GM18502 (cell line): Measurements from ENCODE around the gene ADAM15.

Experiments used
- ATAC-seq: cut with Tn5 transposase; IDR thresholded peaks from one replicate; pipeline ENCODE4 v1.9.1; 2021; ENCODE audit warnings: mild to moderate bottlenecking; ENCODE audit not compliant: unreplicated experiment, poor library complexity

The ADAM15 gene

DNA sequence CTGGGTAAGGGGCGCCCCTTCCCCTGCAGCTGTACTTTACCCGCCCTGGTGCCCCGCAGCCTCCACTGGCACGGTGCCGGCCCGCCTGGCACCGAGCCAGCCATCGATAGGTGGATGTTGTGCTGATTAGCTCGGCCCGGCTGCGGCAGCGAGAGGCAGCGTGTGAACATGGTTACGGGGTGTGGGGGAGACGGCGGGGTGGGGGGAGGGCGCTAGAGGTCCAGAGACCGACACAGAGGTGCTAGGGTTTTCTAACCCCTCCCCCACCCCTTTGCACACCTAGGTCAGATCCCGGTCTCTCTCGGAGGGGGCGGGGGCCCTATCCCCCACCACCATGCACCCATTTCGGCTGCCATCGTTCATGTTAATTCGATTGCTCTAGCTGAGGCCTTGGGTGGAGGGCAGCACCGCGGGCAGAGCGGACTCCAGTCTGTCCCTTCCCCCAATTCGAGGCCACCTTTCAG lies 19.1 kb downstream of the ADAM15 start:
- ATAC-seq = no peak

DNA sequence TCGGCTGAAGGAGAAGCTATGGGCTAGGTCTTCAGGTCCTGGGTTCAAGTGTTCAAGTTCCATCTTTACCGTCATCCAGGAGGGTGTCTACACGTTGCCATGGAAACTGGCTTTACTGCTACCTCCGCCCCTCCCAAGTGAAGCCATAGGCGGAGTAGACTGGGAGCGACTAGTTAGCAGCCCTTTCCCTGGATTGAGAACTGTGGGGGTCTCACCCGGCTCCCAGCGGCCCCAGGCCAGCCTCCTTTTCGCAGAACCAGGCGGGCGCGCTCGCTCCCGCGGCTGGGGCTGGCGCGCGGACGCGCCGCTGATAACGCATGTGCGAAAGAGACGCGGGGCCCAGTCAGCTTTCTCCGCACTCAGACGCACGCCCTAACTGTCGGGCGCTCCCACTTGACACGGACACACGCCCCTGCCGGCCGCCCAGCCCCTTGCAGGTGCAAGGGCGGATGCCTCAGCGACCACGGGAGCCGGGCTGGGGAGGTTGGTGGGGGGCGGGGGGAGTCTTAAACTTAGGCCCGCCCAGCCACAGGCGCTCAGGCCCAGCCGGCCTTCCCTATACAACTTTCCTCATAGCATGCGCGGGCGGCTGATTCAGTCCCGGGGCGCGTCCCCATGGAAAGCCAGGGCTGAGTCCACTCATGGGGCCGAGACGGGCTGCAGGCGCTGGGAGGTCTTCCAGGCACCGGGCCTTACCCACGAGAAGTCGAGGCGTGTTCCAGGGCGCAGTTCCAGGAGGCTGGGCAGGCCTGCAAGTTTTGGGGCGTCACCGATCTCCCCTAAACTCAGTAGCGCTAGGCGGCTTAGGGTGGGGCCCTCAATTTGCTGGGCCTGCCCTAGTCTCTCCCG lies 19.8 kb downstream of the ADAM15 start:
- peak; percentile 80 for ATAC-seq

DNA sequence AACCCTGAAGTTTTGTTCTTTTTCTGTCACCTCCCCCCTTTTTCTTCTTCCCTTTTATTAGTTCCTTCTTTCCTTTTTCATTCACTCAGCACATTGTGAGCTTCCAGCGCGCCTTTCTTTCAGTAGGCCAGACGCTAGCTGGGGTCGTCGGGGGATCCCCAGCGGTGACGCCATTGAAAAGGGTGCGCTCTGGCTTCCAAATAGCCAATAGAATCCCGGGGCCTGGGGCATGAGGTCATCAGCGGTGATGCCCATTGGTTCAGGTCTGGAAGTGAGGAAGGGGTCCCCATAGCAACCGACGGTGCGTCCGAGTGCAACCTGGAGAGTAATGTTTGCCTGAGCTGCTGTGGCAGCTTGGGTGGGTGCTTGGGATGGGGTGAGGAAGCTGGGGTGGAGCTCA lies 20.6 kb downstream of the ADAM15 start:
- no peak for ATAC-seq

DNA sequence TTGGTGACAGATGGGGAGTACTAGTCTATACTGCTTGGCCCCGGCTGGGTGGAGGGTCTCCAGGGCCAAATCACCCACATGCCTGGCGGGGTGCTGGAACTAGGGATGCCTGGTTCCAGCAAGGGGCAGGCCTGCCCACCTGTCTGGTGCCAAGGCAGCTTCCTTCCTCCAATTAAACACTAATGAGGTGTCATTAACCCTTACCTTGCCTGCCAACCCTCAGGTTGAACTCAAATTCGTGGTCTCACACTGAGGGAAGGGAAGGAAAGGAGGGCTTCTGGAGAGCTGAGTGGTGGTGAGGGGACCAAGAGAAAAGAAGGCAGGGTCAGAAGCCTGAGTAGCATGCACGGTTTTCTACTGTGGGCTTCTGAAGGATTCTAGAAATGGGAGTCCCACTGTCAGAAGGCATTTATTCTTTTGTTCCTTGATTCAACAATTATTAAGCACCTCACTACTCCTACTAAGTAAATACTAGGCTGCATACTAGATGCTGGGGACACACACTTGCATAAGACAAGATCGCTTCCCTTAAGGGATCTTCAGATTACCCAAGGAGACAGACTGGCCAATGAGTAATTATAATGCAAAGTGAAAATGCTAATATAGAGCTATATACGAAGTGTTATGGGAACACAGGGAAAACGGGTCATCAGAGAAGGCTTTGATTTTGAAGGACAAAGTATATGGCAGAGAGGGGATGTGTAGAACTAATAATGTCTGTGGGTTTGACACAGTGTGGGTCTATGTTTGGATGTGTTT lies 21.6 kb downstream of the ADAM15 start:
- no peak for ATAC-seq

DNA sequence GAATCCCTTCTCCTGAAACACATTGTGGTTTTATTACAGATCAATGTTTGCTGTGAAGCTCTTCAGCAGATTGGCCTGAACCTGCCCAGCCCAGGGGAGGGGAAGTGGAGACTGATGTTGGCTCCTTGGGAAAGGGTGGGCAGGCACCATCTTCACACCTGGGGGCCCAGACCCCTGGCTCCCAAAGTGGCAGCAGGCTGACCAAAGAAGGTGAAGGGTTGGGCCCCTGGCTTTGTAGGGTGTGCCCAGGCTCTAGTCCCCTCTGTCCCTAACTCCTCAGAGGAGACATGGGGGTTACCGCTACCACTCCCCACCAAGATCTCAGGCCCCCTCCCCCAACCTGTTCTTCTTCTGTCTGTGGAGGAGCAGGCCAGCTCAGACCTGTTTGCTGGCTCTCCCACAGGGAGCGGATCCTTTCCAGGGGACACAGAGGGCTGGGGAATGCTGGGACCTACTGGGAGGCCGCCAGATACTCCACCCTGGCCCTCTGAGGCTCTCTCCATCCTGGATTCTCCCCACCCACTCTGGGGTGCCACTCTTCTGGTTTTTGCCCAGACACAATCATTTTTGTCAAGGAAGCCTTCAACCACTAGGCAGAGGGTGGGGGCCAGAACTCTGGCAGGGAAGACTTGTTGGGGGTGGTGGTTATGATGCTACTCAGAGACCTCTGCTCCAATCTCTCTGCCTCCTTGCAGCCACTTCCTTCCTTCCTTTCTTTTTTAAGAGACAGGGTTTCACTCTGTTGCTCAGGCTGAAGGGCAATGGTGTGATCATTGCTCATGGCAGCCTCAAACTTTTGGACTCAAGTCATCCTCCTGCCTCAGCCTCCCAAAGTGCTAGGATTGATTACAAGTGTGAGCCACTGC lies 22.5 kb downstream of the ADAM15 start:
- ATAC-seq = no peak

DNA sequence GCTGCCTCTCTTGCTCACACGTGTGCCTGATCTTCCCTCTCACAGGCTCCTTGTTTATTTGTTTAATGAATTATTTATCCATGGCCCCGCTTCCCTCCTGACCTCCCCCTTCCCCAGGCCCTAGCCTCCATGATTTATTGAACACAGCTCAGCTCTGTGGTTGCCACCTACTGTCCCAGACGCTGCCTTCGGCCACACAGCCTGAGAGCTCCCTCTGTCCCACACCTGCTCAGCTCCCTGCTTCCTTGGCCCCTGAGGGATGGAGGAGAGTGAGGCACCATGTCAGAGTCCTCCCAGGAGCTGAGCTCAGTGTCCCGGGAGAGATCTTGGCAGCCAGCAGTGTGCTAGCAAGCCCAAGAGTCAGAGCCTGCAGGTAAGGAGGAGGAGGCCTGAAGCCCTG lies 24.4 kb downstream of the ADAM15 start:
- no peak for ATAC-seq

DNA sequence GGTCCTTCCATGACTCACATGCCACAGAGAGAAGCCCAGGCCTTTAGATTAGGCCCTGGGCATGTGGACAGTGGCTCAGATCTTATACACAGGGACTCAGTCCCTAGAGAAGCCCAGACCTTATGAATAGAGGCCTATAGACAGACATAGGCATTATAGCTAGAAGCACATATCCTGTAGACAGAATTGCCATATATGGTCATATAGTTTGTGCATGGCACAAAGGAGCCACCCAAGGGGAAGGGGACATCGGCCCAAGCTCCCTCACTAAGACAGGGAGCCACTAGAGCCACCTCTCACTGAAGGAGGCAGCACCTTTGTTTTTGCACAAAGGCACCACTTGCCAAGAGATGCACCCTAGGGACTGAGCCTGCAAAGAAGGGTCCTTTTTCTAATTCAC lies 25.3 kb downstream of the ADAM15 start:
- ATAC-seq = no peak

DNA sequence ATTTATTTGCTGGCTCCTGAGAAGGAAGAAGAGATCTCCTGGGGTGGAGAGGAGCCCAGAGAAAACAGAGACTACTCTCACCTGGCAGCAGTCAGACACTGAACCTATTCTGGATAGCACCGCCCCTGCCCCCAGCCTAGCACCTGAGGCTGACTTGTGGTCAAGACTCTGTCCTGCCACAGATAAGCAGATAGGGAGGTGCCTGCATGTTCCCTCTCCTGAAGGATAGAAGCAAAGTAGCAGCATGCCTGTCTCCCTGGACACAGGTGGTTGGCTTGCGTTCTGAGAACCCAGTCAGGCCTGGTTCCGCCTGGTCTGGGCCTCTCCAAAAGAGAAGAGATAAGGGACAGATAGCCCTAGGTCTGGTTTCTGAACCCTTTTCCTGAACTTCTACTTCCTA lies 26.2 kb downstream of the ADAM15 start:
- ATAC-seq = no peak

DNA sequence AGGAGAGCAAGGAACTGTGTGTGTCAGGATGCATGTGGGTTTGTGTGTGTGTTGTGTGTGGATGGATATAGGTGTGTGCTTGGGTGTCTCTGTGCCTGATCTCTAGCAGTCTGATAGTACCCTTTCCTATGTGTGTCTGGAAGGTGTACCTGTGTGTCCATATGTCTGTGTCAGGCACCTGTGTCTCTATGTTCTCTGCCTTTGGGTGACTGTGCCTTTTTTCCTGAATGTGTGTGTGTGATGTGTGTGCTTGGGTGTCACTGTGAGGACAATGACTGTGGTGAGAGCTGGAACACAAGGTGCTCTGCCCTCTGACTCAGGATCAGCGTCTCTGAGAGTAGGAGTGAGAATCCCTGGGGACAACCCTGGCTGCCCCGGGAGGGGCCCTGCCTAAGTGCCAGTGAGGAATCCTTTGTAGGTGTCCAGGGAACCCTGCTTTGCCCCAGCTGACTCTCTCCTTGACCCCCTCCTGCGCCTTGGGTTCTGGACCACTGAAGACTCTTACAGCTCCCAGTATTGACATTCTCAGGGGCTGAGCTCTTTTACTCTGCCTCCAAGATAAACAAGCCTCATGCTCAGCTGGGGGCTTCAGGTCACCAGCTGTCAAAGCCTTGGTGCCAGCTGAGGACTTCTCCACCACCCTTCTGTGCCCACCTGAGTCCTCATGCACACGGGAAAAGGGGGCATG lies 26.8 kb downstream of the ADAM15 start:
- ATAC-seq = no peak

DNA sequence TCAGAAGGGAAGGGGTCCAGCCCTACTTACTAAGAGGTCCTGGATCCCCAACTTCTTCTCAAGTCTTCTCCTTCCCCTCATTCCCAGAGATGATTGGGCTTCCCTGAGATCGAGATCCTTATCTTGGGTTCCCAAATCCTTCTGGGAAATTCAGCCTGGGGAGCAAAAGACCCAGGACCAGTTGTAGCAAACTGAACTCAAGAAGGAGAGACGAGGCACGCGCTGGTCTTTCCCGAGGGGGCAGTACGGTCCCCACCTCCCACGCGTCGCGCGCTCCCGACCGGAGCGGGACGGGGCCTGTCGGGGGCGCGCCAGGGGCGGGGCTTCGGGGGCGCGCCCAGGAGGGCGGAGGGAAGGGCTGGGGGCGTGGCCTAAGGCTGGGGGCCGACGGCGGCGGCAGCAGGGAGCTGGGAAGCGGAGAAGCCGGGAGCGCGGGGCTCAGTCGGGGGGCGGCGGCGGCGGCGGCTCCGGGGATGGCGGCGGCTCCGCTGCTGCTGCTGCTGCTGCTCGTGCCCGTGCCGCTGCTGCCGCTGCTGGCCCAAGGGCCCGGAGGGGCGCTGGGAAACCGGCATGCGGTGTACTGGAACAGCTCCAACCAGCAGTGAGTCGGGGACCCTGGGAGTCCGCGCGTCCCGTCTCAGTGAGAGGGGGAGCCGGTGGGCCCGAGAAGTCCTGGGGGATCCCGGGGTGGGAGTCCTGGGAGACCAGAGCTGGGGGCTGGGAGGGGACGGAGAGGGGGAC lies 27.5 kb downstream of the ADAM15 start, which contains the start of gene EFNA3:
Gene EFNA3, plus strand, starts transcription at position 369 of the 741 bp plus-strand sequence. Its CDS starts 105 bp downstream, at position 474.
- no peak for ATAC-seq

DNA sequence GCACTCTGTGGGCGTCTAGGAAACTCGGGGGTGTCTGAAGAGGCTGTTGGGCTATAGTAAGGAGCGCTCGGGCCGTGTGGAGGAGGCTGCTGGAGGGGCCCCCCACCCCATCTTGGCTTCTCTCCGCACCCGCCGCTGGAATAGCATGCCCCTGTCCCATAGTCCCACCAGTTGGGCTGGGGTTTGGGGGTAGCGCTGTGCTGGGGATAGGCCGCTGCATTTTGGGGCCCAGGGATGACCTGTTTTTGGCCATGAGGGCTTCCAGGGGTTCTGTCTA lies 28.0 kb downstream of the ADAM15 start:
- no peak for ATAC-seq

DNA sequence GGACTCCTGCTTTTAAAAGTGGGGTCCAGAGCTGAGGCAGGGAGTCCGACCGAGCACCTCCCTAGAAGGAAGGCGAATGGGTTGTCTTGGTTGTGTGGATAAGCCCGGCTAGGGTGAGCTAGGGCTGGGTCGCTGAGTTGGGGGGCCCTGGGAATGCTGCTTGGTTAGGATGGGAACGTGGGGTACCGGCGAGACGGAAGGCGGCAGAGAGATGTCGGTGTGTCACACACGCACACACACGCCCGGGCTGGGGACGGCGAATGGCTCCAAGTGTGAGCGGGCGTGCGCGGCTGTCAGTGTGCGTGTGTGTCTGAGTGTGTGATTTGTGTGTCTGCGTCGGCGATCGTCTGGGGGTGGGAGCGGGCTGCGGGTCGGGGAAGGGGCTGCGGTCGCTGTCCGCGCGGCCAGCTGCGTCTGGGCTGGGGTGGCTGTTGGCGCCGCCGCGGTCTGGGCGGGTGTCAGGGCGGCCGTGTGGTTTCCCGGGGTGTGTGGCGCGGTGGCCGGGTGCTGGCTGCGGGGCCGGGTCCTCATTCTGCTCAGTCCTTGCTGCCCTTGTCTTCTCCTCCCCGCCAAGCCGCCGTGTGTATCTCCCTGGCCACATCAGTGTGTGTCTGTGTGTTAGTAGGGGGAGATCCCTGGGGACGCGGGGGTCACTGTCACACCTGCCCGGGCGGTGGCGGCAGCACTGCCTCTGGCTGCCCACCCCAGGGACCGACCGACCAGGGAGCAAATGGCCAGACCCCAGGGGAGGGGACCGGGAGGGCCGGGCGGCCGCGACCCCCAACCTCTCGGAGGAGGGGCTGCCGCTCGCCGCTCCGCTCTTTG lies 28.6 kb downstream of the ADAM15 start:
- no peak for ATAC-seq

DNA sequence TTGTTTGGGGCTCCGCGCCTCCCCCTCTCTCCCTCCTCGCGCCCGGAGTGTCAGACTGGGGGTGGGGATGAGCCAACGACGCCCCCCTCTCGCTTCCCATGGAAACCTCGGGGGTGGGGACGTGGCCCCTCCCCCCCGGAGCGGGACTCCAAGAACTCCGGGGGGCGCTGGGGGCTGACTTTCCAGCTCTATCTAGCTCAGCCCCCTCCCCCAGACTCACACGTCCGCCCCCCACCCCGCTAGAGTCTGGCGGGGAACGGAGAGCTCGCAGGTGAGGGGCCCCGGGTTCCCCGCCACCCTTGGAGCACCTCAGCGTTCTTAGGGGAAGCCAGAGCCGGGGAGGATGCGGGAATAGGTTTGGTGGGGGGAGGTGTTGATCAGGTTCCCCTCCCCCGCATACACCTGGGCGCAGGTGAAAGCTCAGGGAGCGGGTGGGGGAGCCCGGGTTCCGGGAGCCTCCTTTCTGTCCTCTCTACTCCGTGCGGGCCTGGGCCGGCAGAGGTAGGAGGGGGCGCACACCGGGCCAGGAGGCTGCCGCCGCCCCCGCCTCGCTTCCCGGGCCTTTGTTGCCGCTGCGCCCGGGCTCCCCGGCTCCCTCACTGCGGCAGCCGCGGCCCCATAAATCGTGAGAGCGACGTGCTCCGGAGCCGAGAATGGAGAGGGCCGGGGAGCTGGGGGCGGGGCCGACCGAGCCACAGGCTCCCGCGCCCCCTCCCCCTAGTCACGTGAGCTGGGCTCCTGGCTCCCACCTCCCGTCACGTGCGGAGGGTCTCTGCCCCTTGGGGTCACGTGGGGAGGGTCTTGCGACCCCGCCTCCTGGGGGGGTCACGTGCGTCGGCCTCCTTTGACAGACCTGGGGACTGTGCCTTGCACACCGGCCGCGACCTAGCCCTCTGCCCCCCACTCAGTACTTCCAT lies 29.5 kb downstream of the ADAM15 start:
- ATAC-seq = no peak

DNA sequence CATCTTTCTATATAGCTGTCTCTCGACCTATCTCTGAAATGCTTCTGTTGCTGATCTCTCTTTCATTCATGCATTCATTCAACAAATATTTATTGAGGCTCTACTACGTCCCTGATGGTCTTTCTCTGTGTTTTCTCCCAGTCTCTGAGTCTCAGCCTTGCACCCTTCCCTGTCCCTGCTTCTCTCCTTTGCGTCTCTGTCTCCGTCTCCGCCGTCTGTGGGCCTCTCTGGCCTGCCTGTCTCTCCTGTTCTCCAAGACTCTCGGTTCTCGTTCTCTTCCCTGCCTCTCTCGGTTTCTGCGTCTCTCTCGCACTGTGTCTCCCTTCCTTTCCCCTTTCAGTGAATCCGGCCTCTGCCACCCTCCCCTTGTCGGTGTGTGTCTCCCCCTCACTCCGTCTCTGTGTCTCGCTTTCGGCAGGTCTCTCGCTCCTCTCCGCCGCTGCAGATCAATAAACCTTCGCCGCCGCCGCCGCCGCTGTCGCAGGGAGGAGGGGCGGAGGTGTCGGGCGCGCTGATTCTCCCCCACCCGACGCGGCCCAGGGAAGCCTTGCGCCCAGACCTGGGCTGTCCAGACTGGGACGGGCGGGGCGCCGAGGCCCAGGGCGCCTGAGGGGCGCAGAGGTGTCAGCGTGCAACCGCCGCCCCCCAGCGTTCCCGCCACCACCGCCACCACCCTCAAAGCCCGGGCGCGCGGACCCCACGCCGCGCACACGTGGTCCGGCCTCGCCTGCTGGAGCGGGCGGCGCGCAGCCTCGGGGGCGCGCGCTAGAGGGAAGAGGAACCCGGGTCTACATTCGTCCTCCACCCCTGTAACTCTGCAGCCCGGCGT lies 30.6 kb downstream of the ADAM15 start:
- ATAC-seq = no peak

DNA sequence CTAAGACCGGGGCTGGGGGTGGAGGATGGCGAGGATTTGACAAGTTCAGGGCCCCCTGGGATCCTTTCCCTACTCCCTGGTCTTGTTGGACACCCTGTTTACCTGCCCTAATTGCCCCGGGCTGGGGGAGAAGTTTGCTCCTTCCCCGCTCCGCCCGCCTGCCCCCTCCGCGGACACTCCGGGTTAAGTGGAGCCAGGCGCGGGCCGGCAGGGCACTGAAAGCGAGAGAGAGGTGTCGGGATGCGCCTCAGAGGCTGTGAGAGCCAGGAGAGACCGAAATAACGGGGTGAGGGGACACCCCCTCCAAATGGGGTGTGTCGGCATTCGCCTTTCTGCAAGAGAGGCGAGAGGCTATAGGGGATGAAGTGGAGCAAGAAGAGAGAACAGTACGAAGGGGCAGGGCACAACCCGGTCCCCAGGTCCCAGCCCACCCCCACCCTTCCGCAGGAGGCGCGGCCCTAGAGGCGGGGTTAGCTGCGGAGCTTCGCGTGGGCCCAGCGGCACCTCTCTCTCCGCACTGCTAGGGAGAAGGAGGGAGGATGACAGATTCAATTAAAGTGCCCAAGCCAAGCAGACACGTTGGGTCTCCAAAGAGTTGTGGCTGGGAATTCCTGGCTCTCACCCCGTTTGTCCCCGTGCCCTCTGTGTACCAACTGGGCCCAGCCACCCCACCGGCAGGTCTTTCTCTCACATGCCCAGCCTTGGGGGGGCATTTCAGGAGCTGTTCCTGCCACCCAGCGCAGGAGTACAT lies 31.4 kb downstream of the ADAM15 start:
- ATAC-seq = no peak

DNA sequence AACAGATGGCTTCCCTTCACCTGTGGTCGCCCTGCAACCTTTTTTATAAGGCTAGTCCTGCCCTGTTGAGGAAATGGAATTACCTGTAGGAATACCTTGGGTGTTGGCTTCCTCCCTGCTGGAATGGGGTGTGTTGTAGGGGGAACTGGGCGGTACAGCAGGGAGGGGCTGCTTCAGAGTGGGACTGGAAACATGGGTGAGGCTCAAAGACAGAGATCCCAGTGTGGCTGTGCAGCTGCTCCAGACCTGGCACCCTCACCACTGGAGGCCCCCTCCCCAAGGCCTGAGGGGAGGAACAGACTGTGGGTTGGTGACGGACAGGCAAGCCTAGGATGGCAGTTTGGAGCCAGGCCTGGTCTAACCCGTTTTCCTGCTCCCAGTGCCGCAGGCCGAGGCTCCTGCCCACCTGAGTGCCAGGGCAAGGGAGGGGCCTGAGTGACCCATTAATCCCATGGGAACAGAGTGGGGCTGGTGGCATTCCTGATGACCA lies 32.0 kb downstream of the ADAM15 start:
- no peak for ATAC-seq
